IPS-18c (cell line): ENCODE data around the gene CIB4.
"Not testable (repeated sequence)": the region's sequence is repeated elsewhere in the genome, so short reads cannot be mapped to it uniquely, and the experiment has no call there.

Experiments used
- H3K4me3 ChIP-seq: 2 replicates; pipeline ENCODE4 v1.7.0; 2013; ENCODE audit warnings: low read depth, mild to moderate bottlenecking, low read length, moderate library complexity; ENCODE audit not compliant: insufficient read depth
- H3K9me3 ChIP-seq: one replicate; pipeline ENCODE4 v1.6.1; 2013; ENCODE audit warnings: mild to moderate bottlenecking, low read length, moderate library complexity; ENCODE audit not compliant: control insufficient read depth, insufficient read depth

CIB4 gene

DNA sequence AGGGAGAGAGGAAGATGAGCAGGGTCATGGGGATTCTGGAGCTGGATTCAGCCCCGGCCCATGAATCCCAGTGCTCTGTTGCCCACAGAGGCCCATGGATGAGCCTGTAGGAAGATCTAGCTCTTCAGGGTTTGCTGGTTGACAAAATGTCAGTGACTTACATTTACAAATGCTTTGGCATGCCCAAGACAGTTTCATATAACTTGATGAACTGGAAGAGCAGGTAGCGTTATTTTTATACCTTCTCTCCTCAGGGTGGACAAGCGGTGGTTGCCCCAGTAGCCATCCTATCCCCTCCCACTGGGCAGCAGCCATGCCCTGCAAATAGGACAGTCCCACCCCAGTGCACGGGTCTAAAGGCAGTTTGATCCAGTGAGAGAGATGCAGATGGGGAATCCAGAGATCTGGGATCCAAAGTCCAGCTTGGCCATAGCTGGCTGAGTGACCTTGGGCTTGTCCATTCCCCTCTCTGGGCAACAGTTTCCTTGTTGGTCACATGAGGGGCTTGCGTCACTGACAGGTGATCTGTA lies 29.8 kb upstream of the CIB4 start:
- no peak overlapping the region for H3K4me3 ChIP-seq
- no peaks in the 10 kb centered on the region for H3K9me3 ChIP-seq

DNA sequence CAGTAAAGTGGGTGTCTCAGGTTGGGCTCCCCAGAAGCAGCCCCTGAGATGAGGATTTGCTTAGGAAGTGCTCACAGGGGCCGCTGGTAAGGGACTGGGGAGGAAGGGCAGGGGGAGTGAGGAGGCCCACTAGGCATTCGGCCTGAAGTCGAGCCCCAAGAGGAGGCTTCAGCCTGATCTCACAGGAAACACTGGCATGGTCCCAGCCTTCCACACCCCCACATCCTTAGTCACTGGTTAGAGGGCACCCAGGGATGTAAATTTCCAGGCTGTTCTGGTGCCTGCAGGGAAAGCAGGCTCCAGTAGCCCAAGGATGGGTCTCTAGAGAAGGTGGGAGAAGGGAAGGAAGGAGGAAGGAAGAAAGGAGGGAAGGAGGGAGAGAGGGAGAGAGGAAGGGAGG lies 29.0 kb upstream of the CIB4 start:
- Histone ChIP-seq H3K4me3 (no peak overlapping the region), H3K9me3 (no peaks in the 10 kb centered on the region)

DNA sequence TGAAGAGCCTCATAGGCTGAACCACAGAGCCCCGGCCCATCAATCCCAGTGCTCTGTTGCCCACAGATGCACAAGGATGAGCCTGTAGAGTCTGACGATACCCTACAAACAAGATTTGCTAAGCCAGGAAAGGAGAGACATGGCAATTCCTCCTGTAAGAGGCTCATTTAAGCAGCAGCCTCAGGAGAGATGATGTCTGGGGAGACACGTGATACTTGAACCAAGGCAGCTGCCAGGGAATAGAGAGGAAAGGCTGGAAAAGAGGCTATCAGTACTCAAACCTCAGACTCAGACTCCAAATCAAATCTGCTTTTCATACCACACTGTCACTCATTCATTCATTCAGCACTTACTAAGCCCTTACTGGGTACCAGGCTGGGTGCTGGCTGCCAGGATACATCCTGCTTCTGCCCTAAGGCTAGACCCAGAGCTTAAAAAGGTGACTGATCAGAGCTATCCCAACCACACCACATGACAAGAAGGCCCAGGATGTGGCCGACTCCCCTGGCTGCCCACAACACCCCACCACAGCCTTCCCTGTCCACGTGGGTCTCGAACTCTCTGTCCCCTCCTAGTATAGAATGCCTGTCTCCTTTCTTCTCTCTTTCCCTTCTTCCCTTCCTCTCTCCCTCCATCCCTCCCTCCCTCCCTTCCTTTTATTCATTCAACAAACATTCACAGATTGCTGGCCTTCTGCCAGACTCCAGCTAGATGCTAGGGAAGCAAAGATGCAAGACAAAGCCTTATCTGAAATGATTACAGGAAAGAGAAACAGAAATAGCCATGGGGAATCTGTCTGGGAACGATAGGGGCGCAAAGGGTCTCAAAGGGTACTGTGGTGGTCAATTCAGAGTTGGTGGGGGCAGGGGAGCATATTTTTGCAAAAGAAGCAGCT lies 27.9 kb upstream of the CIB4 start:
- Histone ChIP-seq H3K9me3 (no peaks in the 10 kb centered on the region), H3K4me3 (no peak overlapping the region)

DNA sequence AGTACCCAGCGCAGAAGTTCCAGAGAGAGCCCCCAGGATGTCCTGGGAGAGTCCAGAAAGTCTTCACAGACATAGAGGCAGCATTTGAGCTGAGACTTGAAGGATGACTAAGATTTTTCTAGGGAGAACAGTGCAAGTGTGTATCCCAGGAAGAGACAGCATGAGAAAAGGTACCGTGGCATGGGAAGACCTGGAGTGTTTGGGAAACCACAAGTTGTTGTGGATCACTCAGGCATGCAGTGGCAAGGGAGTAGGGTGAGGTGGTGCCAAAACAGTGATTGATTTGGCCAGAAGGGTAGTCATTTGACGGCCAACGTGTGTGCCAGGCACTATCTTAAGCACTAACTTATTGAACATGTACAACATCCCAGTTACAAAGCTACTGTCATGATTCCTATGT lies 26.9 kb upstream of the CIB4 start:
- Histone ChIP-seq H3K4me3 (no peak overlapping the region), H3K9me3 (no peaks in the 10 kb centered on the region)

DNA sequence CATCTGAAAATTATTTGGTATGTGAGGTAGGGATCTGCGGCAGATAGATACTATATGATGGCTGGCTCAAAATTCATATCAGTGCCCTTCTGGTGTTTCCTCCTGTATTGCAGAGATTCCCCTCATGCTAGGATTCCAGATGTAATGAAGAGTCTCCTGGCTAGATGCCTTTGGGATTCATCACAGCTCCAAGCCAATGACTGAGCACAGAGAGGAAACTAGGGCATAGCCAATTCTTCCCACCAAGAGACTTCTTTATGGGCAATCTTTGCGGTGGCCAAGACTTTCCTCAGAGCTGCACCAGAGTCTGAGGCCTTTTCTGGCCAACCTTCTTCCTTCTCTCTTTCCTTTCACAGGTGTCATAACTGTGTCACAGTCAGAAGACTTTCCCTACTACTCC lies 25.5 kb upstream of the CIB4 start:
- Histone ChIP-seq H3K9me3 (no peaks in the 10 kb centered on the region), H3K4me3 (no peak overlapping the region)

DNA sequence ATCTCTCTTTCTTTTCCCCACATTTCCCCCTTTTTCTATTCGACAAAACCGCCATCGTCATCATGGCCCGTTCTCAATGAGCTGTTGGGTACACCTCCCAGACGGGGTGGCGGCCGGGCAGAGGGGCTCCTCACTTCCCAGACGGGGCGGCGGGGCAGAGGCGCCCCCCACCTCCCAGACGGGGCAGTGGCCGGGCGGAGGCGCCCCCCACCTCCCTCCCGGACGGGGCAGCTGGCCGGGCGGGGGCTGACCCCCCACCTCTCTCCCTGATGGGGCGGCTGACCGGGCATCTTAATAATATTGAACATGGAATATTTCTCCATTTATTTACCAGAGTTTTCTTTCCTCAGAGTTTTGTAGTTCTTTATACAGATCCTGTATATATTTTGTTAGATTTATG lies 24.1 kb upstream of the CIB4 start:
- not testable (repeated sequence) for H3K9me3 ChIP-seq, H3K4me3 ChIP-seq

DNA sequence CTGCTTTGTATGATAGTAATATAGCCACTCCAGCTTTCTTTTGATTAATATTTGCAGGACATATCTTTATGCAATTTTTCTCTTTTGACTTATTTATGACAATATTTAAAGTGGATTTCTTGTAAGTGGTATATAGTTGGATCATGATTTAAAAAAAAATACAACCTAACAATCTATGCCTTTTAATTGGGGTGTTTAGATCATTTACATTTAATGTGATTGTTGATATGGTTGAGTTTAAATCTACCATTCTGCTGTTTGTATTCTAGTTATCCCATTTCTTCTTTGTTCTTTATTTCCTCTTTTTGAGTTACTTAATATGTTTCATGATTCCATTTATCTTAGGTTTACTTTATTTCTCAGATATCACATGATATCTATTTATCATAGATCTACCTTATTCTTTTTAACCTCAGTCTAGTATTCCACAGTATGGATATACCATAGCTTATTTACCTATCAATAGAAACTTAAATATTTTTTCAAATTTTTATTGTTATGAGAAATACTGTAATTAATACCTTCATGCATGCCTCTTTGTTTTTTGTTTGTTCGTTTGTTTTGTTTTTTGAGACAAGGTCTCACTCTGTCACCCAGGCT lies 19.3 kb upstream of the CIB4 start:
- Histone ChIP-seq H3K9me3 (peaks cover 2% of the 10 kb centered on the region), H3K4me3 (no peak overlapping the region)

DNA sequence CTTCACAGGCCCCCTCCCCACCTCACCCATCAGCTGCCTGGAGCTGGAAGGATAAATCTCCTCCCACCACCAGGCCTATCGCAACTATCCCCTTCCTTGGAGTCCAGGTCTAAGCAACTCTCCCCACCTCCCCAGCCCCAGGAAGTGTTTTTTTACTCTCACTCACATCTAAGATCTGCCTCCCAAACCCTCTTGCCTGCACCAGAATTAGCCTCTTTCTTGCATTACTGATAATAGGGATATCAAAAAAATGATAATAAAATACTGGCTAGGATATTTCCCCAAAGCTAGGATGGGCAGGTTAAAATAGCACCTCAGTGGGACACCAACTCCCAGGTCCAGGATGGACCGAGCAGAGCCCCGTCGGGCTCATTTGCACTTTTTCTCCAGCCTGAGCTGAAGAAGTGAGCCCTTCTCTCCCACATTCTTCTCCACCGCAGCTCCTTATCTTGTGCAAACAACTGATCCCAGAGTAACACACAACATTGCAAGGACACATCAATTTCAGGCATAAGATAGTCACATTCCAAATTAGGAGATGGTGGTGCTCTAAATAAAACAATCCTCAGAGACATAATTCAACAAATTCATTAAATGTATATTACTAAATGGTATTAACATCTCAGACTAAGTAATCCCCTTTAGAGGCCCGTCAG lies 17.7 kb upstream of the CIB4 start:
- peaks cover 2% of the 10 kb centered on the region for H3K9me3 ChIP-seq
- H3K4me3 ChIP-seq, result no peak overlapping the region

DNA sequence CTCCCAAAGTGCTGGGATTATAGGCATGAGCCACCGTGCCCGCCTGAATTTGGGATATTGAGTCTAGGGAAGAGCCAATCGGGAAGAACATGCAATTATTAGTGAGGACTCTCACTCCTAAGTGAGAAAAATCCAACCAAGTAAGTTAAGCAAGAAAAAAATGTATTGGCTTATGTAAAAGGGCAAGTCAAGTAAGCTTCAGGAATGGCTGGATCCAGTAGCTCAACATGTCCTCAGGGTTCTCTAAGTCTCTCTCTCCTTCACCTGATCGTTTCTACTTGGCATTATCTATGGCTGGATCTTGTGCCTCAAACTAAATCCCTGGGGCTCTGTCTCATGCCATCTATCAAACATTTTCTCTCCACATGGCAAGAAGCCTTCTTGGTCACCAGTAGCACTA lies 16.1 kb upstream of the CIB4 start:
- Histone ChIP-seq H3K9me3 (peaks cover 2% of the 10 kb centered on the region), H3K4me3 (no peak overlapping the region)

DNA sequence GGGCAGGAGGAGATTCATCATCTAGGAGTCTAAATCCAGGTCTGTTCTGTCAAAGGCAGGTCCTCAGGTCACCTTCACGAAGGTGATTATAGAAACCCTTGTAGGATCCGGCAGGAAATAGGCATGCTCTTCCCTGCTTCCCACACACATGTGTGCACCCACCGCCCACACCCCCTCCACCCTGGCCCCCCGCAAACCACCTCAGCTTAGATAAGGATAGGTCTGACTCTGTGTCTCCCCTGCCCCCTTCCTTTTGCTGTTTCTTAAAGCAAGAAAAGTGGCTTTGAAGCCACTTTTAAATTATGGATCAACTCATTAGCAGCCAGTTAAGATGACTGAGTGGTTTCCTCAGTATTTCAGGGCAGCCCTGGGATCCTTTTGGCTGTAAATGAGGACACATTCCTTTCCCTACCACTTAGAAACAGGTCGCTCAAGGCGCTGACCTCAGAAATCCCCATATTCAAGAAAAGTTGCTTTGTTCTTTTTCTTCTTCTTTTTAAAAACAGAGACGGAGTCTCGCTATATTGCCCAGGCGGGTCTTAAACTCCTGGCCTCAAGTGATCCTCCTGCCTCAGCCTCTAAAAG lies 14.5 kb upstream of the CIB4 start:
- H3K4me3 ChIP-seq, result no peak overlapping the region
- no peaks in the 10 kb centered on the region for H3K9me3 ChIP-seq

DNA sequence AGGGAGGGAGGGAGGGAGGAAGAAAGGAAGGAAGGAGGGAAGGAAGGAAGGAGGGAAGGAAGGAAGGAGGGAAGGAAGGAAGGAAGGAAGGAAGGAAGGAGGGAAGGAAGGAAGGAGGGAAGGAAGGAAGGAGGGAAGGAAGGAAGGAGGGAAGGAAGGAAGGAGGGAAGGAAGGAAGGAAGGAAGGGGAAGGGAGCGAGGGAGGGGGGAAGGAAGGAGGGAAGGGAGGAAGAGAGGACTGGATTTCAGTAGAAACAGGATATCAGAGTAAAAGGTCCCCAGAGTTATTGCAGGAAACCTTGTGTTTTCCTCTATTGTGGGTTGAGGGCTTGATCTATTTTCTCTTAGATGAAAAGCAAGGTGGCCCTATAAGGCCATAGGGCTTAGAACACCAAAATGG lies 14.0 kb upstream of the CIB4 start:
- H3K4me3 ChIP-seq, H3K9me3 ChIP-seq: not testable (repeated sequence)

DNA sequence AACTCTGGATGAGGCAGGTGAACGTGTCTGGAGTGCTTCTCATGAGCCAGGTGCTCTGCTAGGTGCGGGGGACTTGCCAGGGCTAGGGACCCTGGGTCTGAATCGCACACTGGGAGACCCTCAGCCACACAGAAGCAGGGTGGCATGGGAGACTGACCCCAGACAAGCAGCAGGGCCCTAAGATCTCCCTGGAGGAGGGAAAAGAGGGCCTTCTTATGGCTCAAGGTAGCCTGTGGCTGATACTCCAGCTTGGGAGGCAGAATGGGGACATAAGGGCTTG lies 12.8 kb upstream of the CIB4 start:
- no peaks in the 10 kb centered on the region for H3K9me3 ChIP-seq
- H3K4me3 ChIP-seq, result no peak overlapping the region

DNA sequence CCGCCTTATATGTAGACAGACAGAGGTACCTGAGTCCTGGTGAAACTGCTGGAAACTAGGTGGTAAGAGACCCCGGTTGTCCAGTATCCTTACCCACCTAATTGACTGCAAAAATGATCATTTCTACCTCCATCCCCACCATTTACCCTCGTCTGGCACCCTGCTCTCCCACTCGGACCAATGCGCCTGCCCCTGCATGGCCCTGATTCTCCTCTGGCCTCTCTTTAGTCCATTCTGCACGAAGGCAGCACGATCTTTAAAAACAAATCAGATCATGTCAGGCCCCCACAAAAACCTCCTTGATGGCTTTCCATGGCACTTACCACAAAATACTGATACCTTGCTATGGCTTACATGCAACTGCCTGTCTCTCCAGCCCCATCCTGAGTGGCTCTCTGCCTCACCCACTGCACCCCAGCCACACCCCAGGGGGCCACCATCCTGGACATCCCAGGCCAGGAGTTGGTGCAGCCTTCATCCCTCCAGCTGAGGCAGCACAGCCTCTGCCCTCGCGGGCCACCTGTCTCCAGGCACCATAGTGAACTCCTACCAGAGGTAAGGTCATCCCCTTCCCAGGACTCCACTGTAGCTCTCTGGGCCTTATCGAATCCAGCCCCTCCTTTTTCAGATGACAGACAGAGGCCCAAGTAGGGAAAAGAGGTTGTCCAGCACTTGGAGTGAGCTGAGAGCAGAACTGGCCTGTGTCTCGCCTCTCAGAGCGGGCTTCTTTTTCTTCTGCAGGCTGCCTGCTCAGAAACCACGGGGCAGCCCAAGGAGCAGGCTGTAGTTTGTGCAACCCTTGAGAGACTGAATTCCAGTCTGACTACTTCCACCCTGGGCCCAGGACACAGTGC lies 12.3 kb upstream of the CIB4 start:
- Histone ChIP-seq H3K9me3 (no peaks in the 10 kb centered on the region), H3K4me3 (no peak overlapping the region)

GRCh38 chr2:26652361-26653041 lies 11.3 kb upstream of the CIB4 start:
- no peak overlapping the region for H3K4me3 ChIP-seq
- H3K9me3 ChIP-seq, result no peaks in the 10 kb centered on the region

DNA sequence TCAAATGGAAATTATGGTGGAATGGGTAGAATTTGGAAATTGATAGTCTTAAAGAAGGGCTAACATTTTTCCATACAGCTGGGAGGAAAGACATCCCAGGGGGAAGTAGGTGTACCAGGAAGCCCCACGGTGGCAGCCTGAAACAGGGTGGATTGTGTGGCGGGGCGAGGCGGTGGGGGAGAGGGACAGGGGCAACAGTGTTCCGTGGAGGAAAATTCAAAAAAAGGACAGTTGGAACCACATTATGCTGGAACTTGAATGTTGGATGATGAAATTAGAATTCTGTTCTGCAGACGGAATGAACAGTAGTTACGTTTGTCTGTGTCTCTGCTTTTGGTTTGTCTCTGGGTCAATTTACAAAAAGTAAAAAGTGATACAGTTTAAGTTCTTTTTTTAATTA lies 10.6 kb upstream of the CIB4 start:
- Histone ChIP-seq H3K4me3 (no peak overlapping the region), H3K9me3 (no peaks in the 10 kb centered on the region)

- H3K9me3 ChIP-seq, result no peaks in the 10 kb centered on the region
- H3K4me3 ChIP-seq, result no peak overlapping the region
Observed at GRCh38 chr2:26651470-26651771, 10.3 kb upstream of the CIB4 start.
